K562 (cell line): ENCODE results near the gene HNRNPA2B1. TPM values are rescaled to one million over a fixed set of nuclear protein-coding genes. Genes with fewer than 3 reads are reported as not detected.
A peak's percentile ranks its signal among the peaks of the same experiment; 100 is the strongest.

Experiments
- BDP1 ChIP-seq: IDR thresholded peaks from 3 replicates; pipeline ENCODE4 v1.6.1; 2011; ENCODE audit not compliant: insufficient read length, insufficient read depth
- EHMT2 ChIP-seq: fragments of 450-650 bp; IDR thresholded peaks from 2 replicates; pipeline ENCODE4 v1.6.1; 2018; ENCODE audit warnings: antibody characterized with exemption
- FOXJ2 ChIP-seq: fragments of 200-800 bp; sonication (Bioruptor generic); IDR thresholded peaks from 2 replicates; pipeline ENCODE4 v1.6.1; 2016; ENCODE audit warnings: missing genetic modification characterization, missing compliant biosample characterization
- LARP7 ChIP-seq: fragments of 450-650 bp; IDR thresholded peaks from 2 replicates; pipeline ENCODE4 v1.6.1; 2016
- MYNN ChIP-seq, 2 experiments: sonication (generic); formaldehyde crosslinking in 1 of 2; IDR thresholded peaks; 2 replicates each; pipeline versions ENCODE4 v1.5.0 to v1.6.1; 2016 to 2020; ENCODE audit warnings: antibody characterized with exemption in 1 of 2, missing genetic modification reagents in 1 of 2
- NR3C1 ChIP-seq: sonication (generic); formaldehyde crosslinking; IDR thresholded peaks from 2 replicates; pipeline ENCODE4 v1.8.1; 2022; ENCODE audit warnings: missing genetic modification reagents
- SMAD4 ChIP-seq: fragments of 250-450 bp; sonication (Bioruptor Pico); conservative IDR thresholded peaks from 2 replicates; pipeline ENCODE4 v1.8.0; 2021; ENCODE audit warnings: inconsistent platforms, mild to moderate bottlenecking, moderate library complexity
- TCF7 ChIP-seq: sonication (generic); IDR thresholded peaks from 2 replicates; pipeline ENCODE4 v1.6.1; 2016; ENCODE audit warnings: antibody characterized with exemption, borderline replicate concordance
- TEAD1 ChIP-seq, 2 experiments: fragments of 450-650 bp in 1 of 2; sonication (generic) in 1 of 2; formaldehyde crosslinking; IDR thresholded peaks; 2 replicates each; pipeline versions ENCODE4 v1.4.0 to v1.8.0; 2020 to 2022; ENCODE audit warnings: mild to moderate bottlenecking in 2 of 2, missing genetic modification reagents in 1 of 2
- ZNF124 ChIP-seq: sonication (generic); formaldehyde crosslinking; IDR thresholded peaks from 2 replicates; pipeline ENCODE4 v1.8.1; 2022; ENCODE audit warnings: missing genetic modification reagents
- ZNF280A ChIP-seq: fragments of 450-650 bp; IDR thresholded peaks from 2 replicates; pipeline ENCODE4 v1.6.1; 2018; ENCODE audit warnings: mild to moderate bottlenecking, low read depth; ENCODE audit not compliant: partially characterized antibody
- ZNF583 ChIP-seq: fragments of 250-450 bp; sonication (Bioruptor Pico); IDR thresholded peaks from 2 replicates; pipeline ENCODE4 v1.4.0; 2020
- polyA plus RNA-seq, 8 experiments: library from polyadenylated mRNA; depleted of rRNA in 4 of 8; stranded (reverse) in 5 of 8; unstranded in 3 of 8; fragments of >200 nt; fragmentation: Nextera tagmentation in 2 of 8; fragmentation: Illumina TruSeq in 1 of 8; extraction: Ambion mirVana in 2 of 8; extraction: Trizol in 1 of 8; gene quantifications; 2 replicates each; pipeline versions ENCODE4 v1.2.1 to v1.2.3, GENCODE V29; 2011 to 2014; ENCODE audit warnings: inconsistent platforms in 1 of 8, missing spikeins in 1 of 8
- total RNA-seq, 7 experiments: library from RNA; depleted of rRNA in 6 of 7; stranded (reverse); fragments of >200 nt in 6 of 7; fragmentation: Illumina TruSeq in 2 of 7; extraction: Trizol in 2 of 7; gene quantifications; 2 replicates each; pipeline versions ENCODE4 v1.2.1 to v1.2.3, GENCODE V29; 2011 to 2021; ENCODE audit warnings: low replicate concordance in 1 of 7
- TF ChIP-seq, protein P1 (sequence below): fragments of 250-450 bp; sonication (Bioruptor Pico); IDR thresholded peaks from 2 replicates; pipeline ENCODE4 v1.4.0; 2020
- TF ChIP-seq, protein P2 (sequence below): sonication (generic); formaldehyde crosslinking; IDR thresholded peaks from 2 replicates; pipeline ENCODE4 v1.8.0; 2022; ENCODE audit warnings: mild to moderate bottlenecking, missing genetic modification reagents
- TF ChIP-seq, protein P3 (sequence below): fragments of 450-650 bp; formaldehyde crosslinking; IDR thresholded peaks from 2 replicates; pipeline ENCODE4 v1.4.0; 2020; ENCODE audit warnings: mild to moderate bottlenecking, moderate library complexity

The HNRNPA2B1 gene
- total and polyA plus RNA-seq, 9 of the 15 experiments (the other 6 are each of a cell fraction or from before 2014, with no cell fraction given): 630 to 1,989 (median 865) TPM

GRCh38 chr7:26151953-26152781 is 48.4 kb downstream of the HNRNPA2B1 start, which contains the start of gene NFE2L3 (continued):
- no peak for TF ChIP-seq FOXJ2 (tag)
- TF ChIP-seq, protein P1, sequence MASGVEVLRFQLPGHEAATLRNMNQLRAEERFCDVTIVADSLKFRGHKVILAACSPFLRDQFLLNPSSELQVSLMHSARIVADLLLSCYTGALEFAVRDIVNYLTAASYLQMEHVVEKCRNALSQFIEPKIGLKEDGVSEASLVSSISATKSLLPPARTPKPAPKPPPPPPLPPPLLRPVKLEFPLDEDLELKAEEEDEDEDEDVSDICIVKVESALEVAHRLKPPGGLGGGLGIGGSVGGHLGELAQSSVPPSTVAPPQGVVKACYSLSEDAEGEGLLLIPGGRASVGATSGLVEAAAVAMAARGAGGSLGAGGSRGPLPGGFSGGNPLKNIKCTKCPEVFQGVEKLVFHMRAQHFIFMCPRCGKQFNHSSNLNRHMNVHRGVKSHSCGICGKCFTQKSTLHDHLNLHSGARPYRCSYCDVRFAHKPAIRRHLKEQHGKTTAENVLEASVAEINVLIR (CRISPR knock-in tag): no peak
- no peak for TF ChIP-seq BDP1
- 0 out of 4 replicates have a peak, but pooled peaks of 1 of the 2 experiments have one; percentile 54 for TF ChIP-seq TEAD1 (CRISPR knock-in tag; IDR thresholded peaks at IDR 0.05)
- TF ChIP-seq ZNF280A: no peak
- TF ChIP-seq LARP7: no peak
- 0 out of 2 replicates have a peak, but pooled peaks have one; percentile 33 for TF ChIP-seq MYNN (IDR thresholded peaks at IDR 0.05)
- no peak for TF ChIP-seq MYNN (CRISPR knock-in tag; IDR thresholded peaks at IDR 0.05)
- TF ChIP-seq, protein P2, sequence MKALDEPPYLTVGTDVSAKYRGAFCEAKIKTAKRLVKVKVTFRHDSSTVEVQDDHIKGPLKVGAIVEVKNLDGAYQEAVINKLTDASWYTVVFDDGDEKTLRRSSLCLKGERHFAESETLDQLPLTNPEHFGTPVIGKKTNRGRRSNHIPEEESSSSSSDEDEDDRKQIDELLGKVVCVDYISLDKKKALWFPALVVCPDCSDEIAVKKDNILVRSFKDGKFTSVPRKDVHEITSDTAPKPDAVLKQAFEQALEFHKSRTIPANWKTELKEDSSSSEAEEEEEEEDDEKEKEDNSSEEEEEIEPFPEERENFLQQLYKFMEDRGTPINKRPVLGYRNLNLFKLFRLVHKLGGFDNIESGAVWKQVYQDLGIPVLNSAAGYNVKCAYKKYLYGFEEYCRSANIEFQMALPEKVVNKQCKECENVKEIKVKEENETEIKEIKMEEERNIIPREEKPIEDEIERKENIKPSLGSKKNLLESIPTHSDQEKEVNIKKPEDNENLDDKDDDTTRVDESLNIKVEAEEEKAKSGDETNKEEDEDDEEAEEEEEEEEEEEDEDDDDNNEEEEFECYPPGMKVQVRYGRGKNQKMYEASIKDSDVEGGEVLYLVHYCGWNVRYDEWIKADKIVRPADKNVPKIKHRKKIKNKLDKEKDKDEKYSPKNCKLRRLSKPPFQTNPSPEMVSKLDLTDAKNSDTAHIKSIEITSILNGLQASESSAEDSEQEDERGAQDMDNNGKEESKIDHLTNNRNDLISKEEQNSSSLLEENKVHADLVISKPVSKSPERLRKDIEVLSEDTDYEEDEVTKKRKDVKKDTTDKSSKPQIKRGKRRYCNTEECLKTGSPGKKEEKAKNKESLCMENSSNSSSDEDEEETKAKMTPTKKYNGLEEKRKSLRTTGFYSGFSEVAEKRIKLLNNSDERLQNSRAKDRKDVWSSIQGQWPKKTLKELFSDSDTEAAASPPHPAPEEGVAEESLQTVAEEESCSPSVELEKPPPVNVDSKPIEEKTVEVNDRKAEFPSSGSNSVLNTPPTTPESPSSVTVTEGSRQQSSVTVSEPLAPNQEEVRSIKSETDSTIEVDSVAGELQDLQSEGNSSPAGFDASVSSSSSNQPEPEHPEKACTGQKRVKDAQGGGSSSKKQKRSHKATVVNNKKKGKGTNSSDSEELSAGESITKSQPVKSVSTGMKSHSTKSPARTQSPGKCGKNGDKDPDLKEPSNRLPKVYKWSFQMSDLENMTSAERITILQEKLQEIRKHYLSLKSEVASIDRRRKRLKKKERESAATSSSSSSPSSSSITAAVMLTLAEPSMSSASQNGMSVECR (CRISPR knock-in tag): peak; percentile 8; the same call in 1 of the 2 replicates
- TF ChIP-seq, protein P3, sequence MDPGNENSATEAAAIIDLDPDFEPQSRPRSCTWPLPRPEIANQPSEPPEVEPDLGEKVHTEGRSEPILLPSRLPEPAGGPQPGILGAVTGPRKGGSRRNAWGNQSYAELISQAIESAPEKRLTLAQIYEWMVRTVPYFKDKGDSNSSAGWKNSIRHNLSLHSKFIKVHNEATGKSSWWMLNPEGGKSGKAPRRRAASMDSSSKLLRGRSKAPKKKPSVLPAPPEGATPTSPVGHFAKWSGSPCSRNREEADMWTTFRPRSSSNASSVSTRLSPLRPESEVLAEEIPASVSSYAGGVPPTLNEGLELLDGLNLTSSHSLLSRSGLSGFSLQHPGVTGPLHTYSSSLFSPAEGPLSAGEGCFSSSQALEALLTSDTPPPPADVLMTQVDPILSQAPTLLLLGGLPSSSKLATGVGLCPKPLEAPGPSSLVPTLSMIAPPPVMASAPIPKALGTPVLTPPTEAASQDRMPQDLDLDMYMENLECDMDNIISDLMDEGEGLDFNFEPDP (CRISPR knock-in tag): no peak; the same call in 1 of the 2 replicates
- TF ChIP-seq ZNF124 (CRISPR knock-in tag): no peak
- peak; percentile 48; the same call in 1 of the 2 replicates for TF ChIP-seq SMAD4 (CRISPR knock-in tag)
- TF ChIP-seq EHMT2: no peak; the same call in 1 of the 2 replicates
- no peak for TF ChIP-seq NR3C1
- TF ChIP-seq ZNF583 (CRISPR knock-in tag): 0 out of 2 replicates have a peak, but pooled peaks have one; percentile 43
- no peak for TF ChIP-seq TCF7
